ENCODE results near the gene KCNQ1.

GRCh38 chr11:2865922-2866577 lies 421.2 kb downstream of the KCNQ1 start:
- no peak for TF ChIP-seq CTCF (conservative IDR thresholded peaks at IDR 0.05)
- TF ChIP-seq EZH2 (IDR thresholded peaks at IDR 0.05; ENCODE audit: low read depth): no peak
